Measurements from ENCODE around the gene STX18.

STX18 gene

DNA sequence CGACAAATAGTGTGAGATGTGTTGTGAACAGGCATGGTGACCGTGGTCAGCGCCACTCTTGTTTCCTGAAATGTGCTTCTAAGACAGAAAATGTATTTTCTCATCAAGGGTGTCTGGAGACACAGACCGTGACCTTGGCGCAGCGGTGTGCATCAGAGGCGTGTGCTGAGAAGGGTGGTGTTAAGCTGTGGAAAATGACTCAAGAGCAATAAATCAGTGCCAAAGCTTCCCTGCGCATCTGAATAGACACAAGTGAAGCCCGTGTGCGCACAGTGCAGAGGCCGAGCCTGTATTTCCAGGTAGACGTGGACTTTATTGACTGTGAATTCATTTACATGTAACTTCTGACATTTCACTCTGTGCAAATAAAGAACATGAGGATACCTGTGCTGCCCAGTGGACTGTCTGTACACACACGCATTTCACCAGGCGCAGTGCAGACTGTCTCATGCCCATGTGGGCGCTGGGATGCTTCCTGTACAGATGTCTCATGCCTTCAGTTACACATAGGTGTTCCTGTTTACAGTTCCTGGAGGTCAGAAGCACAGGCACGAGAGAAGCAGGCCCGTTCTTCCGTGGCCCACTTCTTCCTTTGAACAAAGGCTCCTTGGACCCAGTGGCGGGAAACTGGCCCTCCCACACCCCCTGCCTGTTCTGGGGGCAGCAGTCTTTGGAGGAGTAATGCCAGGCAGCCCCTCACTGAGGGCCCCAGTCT, 123.0 kb downstream of the STX18 start:
- DNase-seq (ENCODE audit: low spot score): no peak

DNA sequence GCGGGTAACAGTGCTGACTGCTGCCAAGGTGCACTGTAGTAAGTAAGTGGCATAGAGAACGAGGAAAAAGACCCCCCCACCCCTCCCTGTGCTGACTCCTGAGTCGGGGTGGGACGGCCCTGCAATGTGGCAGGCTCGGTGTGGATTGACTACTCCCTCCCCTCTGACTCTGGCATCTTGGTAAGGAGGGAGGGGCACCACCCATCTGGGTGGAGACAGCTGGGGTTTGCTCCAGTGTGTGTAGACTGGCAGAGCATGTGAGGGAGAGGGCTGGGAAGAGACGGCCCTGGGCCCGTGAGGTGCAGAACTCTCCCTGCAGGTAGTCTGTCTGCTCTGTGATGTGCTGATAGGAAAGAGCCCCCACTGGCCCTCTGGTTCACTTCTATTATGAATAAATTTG, 124.0 kb downstream of the STX18 start:
- no peak for DNase-seq (ENCODE audit: low spot score)

DNA sequence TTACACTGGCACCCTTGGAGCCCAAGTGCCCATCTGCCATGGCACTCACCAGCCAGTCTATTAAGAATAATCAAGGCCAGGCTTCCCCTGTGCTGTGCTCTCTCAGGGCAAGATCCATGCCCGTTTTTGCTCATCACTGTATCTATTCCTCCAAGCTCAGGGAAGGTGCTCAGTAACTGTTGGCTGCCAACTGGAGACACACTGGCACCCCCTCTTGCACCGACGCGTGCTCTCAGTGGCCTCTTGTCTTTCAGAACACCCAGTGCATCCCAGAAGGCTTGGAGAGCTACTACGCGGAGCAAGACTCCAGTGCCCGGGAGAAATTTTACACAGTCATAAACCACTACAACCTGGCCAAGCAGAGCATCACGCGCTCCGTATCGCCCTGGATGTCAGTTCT, 124.9 kb downstream of the STX18 start:
- DNase-seq (ENCODE audit: low spot score): no peak

DNA sequence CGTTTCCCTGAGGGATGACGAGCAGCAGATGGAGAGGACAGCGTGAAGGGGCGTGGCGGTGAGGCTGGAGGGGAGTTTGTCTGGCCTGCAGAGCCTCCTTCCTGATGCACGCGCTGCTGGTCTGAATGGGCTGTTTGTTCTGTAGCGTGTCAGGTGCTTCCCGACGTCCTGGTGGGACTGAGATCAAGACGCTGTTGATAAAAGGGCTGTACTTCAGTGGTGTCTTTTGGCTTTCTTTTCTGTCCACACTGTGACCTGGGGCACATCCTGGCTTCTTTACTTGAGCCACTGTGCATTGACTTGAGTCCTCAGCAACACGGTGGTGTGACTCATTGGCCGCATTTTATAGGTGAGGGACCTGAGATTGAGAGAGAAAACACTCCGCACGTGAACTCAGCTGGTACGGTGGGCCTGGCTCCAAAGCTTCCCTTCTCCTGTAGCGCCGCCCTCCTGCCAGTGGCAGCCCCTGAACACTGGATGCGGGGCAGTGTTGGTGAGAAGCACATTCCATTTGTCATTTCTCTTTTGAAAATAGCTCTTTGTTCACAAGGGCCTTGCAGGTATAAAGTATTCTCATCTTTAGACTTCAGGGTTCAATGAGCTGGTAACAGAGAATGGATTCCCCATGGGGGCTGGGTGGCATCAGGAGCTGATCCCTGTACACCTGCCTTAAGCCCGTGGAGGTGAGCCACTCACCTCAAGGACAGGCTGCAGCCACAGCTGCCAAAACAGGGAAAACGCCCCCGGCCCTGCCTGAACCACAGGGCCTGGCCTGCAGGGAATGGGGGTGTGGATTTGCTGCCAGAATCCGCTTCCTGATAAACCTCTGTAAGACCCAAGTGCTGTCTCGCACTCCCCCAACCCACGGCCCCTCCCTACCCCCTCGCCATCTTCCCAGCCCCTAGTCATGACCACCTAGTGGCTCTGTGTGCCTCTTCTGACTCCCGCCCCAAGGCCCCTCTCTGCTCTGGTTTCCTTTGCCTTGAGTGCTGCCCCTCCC, 125.7 kb downstream of the STX18 start:
- DNase-seq (ENCODE audit: low spot score): no peak

DNA sequence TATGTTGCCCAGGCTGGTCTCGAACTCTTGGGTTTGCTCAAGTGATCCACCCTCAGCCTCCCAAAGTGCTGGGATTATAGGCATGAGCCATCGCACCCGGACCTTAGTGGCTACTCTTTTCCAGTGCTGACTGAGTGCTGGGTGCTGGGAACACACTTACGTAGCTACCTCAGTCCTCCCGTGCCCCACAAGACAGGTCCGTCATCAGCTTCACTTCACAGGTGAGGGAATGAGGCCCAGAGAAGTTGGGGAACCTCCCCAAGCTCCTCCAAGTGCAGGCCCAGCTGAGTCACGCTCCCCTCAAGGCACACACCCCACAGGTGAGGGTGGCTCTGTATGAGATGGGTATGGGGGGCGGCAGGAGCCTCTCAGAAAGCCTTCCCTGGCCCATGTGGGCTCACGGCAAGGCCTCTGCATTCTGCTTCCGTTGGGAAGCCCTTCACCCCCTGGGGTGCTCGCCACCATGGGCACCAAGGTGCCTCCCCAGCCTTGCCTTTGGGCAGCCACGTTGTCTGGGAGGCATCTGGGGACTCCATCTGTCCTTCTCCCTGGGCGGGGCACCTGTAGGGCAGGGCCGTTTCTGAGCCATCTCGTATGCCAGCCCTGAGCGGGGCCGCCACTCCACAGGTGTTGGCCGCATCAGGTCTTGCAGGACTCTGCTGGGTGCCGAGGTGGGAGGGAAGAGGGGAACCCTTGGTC, 126.6 kb downstream of the STX18 start:
- no peak for DNase-seq (ENCODE audit: low spot score)

DNA sequence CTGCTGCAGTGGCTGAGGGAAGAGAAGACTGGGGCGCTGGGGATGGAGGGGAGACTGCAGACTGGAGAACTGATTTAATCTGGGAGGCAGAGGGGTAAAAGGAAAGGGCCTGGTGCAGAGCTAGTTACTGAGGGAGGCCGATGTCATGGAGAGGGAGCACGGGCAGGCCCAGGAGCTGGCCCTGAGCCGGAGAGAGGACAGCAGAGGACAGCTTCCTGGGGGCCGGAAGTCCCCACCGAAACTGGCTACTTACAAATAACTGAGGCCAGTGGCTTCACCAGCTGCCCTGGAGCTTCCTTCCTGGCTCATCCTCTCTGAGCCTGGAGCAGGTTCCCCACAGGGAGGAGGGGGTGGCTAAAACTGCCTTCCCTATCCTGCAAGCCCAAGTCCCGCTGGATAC, 128.0 kb downstream of the STX18 start:
- DNase-seq (ENCODE audit: low spot score): no peak

DNA sequence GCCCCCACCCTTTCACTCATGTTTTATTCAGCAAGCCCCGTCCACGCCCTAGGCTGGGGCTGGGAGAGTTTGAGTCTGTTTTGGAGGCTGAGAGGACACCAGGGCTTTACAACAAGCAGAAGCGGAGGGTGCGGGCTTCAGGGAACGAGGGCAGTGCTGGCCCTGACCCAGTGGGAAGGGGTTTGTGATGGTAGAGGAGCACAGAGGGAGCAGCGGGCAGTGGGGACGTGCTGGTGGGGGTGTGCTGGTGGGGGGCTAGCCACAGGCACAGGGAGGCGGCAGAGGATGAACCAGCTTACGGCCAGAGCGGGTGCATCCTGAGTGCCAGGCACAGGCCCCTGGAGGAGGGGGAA, 128.5 kb downstream of the STX18 start:
- DNase-seq (ENCODE audit: low spot score): no peak

DNA sequence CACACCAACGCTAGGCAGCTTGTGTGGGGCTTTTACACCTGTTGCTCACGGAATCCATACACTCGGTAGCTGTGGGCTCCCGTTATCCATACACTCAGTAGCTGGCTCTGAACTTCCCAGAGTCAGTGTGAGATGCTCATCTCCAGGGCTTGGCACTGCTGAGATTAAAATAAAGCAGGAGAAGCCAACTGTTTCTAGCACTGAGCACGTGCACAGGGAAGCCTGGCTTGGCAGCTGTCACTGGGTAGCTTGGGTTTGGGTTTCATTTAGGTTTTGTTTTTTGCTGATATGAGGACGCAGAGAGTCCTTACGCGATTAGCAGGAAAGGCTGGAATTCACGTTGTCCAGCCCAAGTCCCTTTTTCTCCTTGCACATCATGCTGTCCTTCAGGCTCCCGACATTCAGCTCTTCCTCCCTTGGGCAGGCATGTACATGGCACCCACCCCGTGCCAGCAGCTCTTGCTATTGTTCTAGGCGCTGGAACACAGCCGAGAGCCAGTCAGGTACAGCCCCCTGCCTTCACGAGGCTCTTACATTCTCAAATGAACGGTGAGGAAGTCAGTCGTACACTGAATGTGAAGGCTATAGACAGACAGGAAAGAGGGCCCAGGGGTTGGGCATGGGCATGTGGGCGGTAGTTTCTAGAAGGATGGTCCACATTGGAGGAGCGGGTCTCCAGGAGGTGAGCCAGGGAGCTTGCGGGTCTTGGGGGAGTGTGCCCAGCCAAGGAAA, 129.0 kb downstream of the STX18 start:
- DNase-seq (ENCODE audit: low spot score): no peak

DNA sequence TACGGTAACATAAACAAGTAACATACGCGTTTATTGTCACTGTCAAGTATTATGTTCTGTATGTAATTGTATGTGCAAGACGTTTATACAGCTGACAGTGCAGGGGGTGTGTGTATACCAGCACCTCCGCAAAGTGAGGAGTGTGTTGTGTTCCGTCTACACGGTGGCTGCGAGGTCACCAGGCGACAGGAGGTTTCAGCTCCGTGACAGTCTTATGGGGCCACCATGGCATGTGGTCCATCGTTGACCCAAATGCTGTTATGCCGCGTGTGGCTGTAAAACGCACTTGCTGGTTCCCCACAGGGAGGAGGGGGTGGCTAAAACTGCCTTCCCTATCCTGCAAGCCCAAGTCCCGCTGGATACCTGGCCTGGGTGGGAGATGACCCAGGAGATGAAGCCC, 129.9 kb downstream of the STX18 start:
- no peak for DNase-seq (ENCODE audit: low spot score)

DNA sequence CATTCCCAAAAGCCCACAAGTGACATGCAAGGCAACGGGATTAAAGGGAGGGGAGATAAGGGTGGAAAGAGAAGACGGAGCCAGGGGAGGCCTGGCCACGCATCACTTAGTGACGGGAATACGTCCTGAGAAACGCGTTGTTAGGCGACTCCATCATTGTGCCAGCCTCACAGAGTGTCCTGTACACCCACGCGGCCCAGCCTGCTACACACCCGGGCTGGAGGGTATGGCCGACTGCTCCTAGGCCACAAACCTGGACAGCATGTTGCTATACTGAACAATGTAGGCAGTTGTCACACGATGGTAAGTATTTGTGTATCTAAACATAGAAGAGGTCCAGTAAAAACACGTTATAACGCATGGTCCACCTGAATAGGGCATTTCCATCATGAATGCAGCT, 131.6 kb downstream of the STX18 start:
- DNase-seq (ENCODE audit: low spot score): no peak

DNA sequence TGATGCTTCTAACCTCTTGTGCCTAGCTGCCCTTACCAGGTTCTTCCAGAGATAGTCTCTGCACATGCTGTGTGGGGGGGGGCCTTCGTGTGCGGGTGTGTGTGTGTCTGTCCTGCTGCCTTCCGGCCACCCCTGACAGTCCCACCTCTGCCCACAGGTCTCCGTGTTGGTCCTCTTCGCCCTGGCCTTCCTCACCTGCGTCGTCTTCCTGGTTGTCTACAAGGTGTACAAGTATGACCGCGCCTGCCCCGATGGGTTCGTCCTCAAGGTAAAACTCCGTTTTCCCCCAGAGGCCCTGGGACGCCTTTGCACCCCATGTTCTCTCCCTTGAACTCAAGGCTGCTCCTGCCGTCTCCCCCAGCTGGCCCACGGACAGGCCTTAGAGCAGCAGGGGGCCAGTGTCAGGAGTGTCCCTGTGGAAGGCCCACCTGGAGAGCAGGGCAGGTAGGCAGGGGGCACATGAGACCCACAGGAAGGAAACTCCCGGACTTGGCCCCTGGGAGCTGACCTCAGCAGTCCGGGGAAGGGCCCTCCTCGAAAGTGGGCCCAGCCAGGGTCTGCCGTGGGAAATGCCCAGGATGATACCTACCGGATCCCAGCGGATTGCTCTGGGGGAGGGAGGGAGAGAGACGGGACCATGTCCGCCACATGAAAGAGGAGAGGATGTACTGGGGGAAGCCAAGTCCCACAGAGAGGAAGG, 132.3 kb downstream of the STX18 start:
- DNase-seq (ENCODE audit: low spot score): no peak

DNA sequence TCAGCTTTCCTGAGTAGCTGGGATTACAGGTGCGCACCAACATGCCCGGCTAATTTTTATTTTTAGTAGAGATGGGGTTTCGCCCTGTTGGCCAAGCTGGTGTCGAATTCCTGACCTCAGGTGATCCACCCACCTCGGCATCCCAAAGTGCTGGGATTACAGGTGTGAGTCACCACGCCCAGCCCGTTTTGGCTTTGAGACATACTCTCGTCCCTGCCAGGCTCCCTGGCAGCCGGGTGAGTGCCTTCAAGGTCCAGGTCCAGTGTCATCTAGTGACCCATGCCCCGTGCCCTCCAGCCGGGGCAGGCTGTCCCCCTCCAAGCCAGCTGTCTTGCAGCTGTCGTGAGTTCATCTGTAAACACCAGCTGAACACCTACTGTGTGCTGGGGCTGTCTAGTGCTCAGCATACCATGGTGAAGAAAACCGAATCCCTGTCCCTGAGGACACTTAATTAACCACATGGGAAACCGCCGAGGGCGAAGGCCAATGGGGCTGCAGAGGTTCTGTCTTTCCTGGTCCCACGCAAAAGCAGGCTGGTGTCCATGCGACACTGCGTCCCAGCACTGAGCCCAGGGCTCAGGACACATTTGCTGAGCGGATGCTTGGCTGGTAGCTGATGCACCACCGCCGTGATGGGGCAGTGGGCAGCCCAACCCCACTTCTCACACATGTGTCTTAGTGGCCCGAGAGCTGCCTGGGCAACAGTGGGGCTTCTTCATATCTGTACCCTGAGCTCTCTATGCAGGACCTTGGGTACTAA, 133.1 kb downstream of the STX18 start:
- no peak for DNase-seq (ENCODE audit: low spot score)

DNA sequence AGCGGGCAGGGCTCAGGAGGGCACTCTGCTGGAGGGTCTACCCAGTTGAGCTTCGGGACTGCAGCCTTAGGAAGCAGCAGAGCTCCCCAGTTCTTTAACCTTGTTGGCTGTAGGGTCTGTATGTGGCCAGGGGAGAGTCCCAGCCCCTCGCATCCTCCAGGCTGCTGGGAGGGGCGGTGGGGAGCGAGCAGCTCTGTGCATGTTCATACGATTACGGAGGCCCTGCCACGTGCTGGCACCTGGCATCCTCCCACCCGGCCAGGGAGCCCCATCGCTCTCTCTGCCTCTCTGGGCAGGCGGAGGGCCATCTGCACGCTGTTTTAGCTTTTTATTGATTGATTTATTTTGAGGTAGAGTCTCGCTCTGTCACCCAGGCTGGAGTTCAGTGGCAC, 133.7 kb downstream of the STX18 start:
- no peak for DNase-seq (ENCODE audit: low spot score)

DNA sequence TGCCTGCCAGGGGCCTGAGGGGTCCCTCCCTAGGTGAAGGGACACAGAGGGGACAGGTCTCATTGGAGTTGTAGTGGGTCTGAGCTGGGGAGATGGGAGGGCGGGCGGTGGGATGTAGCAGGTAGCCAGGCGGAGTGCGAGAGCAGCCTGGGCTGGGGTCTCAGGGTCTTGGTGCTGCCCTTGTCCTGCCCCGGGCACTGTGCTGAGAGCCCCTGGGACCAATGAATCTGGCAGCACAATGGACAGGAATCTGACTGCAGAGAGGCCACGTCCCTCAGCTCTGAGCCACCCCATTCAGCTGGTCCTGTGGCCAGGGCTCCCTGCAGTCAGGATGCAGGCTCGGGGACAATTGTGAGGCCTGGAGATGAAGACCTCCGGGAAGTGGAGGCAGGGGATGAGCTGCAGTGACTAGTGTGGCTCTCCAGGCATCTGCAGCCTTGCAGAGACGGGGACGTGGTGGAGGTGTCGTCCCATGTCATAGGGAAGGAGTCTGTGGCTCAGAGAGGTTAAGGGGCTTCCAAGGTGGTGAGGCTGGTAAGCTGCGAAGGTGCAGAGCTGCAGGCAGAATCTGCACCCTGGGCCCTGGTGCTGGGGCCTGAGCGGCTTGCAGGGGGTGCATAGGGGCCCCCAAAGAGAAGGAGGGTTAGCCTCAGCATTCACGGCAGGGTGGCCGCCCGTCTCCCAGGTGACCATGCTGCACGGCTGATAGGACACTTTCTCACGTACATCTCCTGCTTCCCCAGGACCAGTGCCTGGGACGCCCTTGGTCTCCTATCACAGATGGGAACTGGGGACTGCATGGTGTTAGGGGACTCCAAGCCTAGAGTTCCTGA, 134.3 kb downstream of the STX18 start:
- no peak for DNase-seq (ENCODE audit: low spot score)

DNA sequence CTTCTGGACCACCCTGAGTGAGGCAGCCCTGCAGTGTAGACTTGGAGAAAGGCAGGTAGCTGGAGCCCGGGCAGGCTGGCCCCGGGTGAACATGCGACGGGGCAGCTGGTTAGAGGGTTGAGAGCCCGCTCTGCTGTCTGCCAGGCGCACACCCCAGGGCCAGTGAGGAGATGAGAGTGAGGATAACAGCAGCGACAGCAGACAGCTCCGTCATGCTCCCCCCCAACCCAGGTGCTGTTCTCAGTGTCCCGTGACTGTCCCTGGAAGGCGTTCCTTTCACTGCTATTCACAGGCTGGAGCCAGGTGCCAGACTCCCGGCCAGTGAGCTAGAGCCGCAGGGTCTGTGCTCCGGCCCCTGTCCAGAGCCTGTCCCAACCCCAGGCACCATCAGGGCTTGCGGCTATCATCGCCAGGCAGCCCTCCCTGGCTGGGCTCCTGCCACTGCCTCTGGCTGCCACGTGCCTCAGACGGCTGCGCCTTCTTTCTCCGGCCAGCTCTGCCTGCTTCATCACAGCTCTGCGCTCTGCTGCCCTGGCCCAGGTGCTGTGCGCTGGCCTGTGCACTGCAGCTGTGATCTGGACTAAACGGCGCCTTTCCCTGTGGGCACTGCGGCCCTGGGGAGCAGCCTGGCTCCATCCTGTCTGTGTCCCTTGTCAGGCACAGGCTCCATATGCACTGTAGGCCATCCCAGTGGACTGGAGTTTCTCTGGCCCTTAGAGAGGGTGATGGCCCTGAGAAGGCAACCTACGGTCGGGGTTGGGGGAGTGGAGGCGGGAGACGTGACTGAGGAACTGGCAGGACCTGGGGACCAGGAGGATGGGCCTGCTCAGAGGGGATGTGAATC, 135.2 kb downstream of the STX18 start:
- DNase-seq (ENCODE audit: low spot score): no peak

DNA sequence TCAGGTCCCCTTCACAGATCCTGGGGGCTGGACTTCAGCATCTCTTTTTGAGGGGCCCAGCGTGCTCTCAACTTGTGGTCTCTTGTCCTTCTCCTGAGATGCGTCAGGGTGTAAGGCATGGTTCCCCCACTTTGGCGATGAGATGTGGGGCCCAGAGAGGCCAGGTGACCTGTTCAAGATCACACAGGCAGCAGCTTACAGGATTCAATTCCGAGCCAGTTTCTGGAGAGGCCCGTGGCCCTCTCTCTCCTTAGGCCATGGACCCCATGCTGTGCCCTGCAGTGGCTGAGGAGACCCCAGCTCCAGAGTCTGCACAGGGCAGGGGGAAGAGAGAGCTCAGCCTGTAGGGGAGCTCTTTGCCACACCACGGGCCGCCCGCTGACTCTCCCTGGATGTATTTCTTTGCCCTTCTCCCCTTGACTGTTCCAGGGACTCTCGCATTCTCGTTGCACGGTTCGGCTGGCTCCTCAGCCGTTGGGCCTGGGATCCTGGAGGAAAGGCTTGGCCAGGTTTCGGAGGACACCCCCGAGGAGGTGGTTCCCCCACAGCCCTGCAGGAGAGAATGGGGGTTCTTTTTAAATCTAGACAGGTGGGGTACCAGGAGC, 136.4 kb downstream of the STX18 start:
- DNase-seq (ENCODE audit: low spot score): no peak

DNA sequence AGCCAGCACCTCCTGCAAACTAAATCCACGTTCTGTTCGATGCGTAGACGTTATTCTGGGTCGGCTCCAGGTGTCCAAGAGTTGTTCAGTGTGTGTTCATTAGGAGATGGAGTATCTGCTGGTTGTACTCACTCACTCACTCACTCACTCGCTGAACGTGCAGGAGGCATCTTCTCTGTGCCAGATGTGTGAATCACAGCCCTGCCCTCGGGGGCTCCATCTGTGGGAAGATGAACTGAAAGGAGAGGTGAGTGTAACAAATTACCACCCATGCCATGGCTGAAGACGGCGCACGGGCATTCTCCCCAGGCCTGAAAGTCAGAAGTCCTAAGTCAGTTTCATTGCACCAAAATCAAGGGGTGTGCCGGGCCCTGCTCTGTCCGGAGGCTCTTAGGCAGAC, 138.9 kb downstream of the STX18 start:
- no peak for DNase-seq (ENCODE audit: low spot score)

DNA sequence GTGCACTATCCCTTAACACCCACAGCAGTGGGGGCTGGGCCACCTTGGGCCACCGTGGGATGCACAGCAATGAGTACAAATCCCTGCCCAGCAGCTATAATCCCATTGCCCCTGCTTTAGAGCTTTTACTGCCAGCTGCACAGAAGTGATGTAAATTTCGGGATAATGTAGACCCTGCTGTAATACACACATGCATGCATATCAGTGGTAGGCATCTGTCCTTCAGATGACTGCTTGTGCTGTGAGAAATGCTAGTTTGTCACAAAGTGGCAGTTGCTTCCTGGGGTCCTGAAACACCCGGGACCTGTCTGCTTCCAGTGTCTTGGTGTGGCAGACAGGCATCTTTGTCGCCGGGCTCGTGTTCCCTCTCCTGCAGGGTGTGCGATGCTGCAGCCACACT, 140.8 kb downstream of the STX18 start:
- DNase-seq (ENCODE audit: low spot score): no peak

DNA sequence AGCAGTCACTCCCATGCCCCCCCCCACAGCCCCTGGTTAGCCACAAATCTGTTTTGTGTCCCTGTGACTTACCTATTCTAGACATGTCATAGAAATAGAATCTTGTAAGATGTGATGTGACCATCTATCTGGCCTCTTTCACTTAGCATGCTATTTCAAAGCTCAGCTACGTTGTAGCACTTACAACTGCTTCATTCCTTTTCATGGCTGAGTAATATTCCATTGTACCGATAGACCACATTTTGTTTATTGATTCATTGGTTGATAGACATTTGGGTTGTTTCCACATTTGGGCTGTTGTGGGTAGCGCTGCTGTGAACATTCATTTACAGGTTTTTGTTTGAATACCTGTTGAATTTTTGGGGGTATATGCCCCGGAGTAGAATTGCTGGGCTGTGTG, 143.4 kb downstream of the STX18 start:
- DNase-seq (ENCODE audit: low spot score): no peak

All from GM03348 (cell line).